Astrocyte (in vitro differentiated cells and primary cell): Measurements from ENCODE around the gene SNUPN. TPM values are rescaled to one million over a fixed set of nuclear protein-coding genes. Genes with fewer than 3 reads are reported as not detected.

ENCODE experiments used
- DNase-seq: peaks from one replicate; pipeline ENCODE4 v3.0.0-alpha.2; 2010; ENCODE audit warnings: low read depth
- FAIRE-seq: peaks from 2 replicates; lab custom pipeline; 2011; peaks lifted over from hg19 to GRCh38; lab: Jason Lieb, UNC
- H2AFZ ChIP-seq: 2 replicates; pipeline ENCODE4 v1.6.0; 2012; ENCODE audit warnings: low read depth, low read length, inconsistent platforms
- H3K27ac ChIP-seq: 2 replicates; pipeline ENCODE4 v1.5.1; 2011; ENCODE audit warnings: low read depth, low read length, inconsistent platforms
- H3K27me3 ChIP-seq: 2 replicates; pipeline ENCODE4 v1.6.0; 2011; ENCODE audit warnings: low read length, inconsistent platforms; ENCODE audit not compliant: insufficient read depth
- H3K36me3 ChIP-seq: 2 replicates; pipeline ENCODE4 v1.5.1; 2011; ENCODE audit warnings: low read length, inconsistent platforms; ENCODE audit not compliant: insufficient read depth
- H3K4me1 ChIP-seq: 2 replicates; pipeline ENCODE4 v1.5.1; 2011; ENCODE audit warnings: low read length, inconsistent platforms; ENCODE audit not compliant: insufficient read depth
- H3K4me2 ChIP-seq: 2 replicates; pipeline ENCODE4 v1.6.0; 2012; ENCODE audit warnings: low read length, inconsistent platforms
- H3K4me3 ChIP-seq: 2 replicates; pipeline ENCODE4 v1.5.1; 2011; ENCODE audit warnings: low read depth, mild to moderate bottlenecking, low read length, inconsistent platforms; ENCODE audit not compliant: insufficient read depth
- H3K79me2 ChIP-seq: 2 replicates; pipeline ENCODE4 v1.6.0; 2012; ENCODE audit warnings: mild to moderate bottlenecking, low read length, inconsistent platforms; ENCODE audit not compliant: insufficient read depth
- H3K9ac ChIP-seq: 2 replicates; pipeline ENCODE4 v1.6.0; 2012; ENCODE audit warnings: mild to moderate bottlenecking, low read length, inconsistent platforms
- H3K9me3 ChIP-seq: 2 replicates; pipeline ENCODE4 v1.5.1; 2012; ENCODE audit warnings: low read depth, mild to moderate bottlenecking, low read length, inconsistent platforms; ENCODE audit not compliant: insufficient read depth
- H4K20me1 ChIP-seq: 2 replicates; pipeline ENCODE4 v1.6.0; 2012; ENCODE audit warnings: low read length, inconsistent platforms; ENCODE audit not compliant: insufficient read depth
- H3K27ac Mint-ChIP-seq: one replicate; pipeline ENCODE4 v1.8.0; 2021; ENCODE audit warnings: mild to moderate bottlenecking, mixed read lengths; ENCODE audit not compliant: unreplicated experiment
- H3K27me3 Mint-ChIP-seq: one replicate; pipeline ENCODE4 v1.8.0; 2021; ENCODE audit warnings: low read depth, mixed read lengths; ENCODE audit not compliant: unreplicated experiment
- H3K36me3 Mint-ChIP-seq: one replicate; pipeline ENCODE4 v1.8.0; 2021; ENCODE audit warnings: low read depth, mixed read lengths; ENCODE audit not compliant: unreplicated experiment
- H3K4me1 Mint-ChIP-seq: one replicate; pipeline ENCODE4 v1.8.0; 2021; ENCODE audit warnings: low read depth, mixed read lengths; ENCODE audit not compliant: unreplicated experiment
- H3K4me3 Mint-ChIP-seq: one replicate; pipeline ENCODE4 v1.8.0; 2021; ENCODE audit warnings: mild to moderate bottlenecking, moderate library complexity, mixed read lengths; ENCODE audit not compliant: unreplicated experiment
- H3K9me3 Mint-ChIP-seq: one replicate; pipeline ENCODE4 v1.8.0; 2021; ENCODE audit warnings: mild to moderate bottlenecking, mixed read lengths; ENCODE audit not compliant: unreplicated experiment
- EZH2 ChIP-seq: IDR thresholded peaks from 2 replicates; pipeline ENCODE4 v1.6.1; 2012; ENCODE audit warnings: mild to moderate bottlenecking, low read length, inconsistent platforms; ENCODE audit not compliant: insufficient read depth
- total RNA-seq: library from RNA; stranded (reverse); gene quantifications from 2 replicates; pipeline ENCODE4 v1.2.1, GENCODE V29; 2021
- TF ChIP-seq, protein P1 (sequence below): IDR thresholded peaks from 2 replicates; pipeline ENCODE4 v1.5.1; 2011; ENCODE audit warnings: low read depth, mild to moderate bottlenecking, inconsistent platforms, low read length, moderate library complexity; ENCODE audit not compliant: insufficient read depth

The SNUPN gene
- total RNA-seq, 1 donor from 2014 or later = 15.9 TPM

DNA sequence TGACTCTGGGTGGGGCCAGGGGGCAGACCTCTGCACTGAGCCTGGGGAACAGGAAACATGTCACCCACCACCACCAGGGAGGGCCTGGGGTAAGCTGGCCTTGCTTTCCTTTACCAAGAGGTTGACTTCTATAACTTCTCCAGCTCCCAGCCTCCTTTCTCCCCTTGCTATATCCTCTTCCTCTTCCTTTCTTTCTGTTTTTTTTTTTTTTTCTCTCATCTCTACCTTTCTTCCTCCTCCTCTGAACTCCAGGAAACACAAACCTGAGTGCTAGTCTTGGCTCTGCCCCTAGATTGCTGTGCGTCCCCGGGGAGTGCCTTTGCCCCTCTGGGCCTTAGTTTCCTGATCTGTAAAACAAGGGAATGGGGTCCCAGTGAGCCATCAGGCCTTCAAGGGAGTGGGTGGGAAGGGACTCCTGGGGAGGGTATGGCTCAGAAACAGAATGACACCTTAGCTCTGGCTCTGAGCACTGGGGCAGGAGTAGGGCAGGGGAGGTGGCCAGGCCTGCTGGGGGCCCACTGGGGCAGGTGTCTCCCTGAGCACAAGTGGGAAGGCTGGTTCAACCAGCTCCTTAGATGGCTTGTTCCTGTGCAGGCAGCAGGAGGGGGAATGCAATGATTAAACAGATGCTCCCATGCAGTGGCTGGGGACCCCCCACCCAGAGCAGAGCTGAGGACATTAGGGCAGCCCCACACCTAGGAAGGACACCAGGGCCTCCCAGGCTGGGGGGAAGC is 26.5 kb upstream of the SNUPN start:
- peaks cover 93% of the 10 kb centered on the region for H3K79me2 ChIP-seq
- peaks cover 4% of the 10 kb centered on the region for H3K36me3 ChIP-seq
- H4K20me1 ChIP-seq = peaks cover 82% of the 10 kb centered on the region
- peaks cover 43% of the 10 kb centered on the region for H3K4me1 ChIP-seq
- Mint-ChIP-seq H3K27me3 (no peaks in the 10 kb centered on the region), H3K36me3 (peaks cover 26% of the 10 kb centered on the region), H3K27ac (no peak overlapping the region), H3K4me1 (peaks cover 55% of the 10 kb centered on the region), H3K4me3 (peak overlapping the region; percentile 80), H3K9me3 (no peaks in the 10 kb centered on the region)
- TF ChIP-seq EZH2 = no peak
- TF ChIP-seq, protein P1, sequence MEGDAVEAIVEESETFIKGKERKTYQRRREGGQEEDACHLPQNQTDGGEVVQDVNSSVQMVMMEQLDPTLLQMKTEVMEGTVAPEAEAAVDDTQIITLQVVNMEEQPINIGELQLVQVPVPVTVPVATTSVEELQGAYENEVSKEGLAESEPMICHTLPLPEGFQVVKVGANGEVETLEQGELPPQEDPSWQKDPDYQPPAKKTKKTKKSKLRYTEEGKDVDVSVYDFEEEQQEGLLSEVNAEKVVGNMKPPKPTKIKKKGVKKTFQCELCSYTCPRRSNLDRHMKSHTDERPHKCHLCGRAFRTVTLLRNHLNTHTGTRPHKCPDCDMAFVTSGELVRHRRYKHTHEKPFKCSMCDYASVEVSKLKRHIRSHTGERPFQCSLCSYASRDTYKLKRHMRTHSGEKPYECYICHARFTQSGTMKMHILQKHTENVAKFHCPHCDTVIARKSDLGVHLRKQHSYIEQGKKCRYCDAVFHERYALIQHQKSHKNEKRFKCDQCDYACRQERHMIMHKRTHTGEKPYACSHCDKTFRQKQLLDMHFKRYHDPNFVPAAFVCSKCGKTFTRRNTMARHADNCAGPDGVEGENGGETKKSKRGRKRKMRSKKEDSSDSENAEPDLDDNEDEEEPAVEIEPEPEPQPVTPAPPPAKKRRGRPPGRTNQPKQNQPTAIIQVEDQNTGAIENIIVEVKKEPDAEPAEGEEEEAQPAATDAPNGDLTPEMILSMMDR = no peak
- H3K4me2 ChIP-seq = peak overlapping the region; percentile 96
- peak overlapping the region; percentile 51 for H3K4me3 ChIP-seq
- FAIRE-seq (no peak), DNase-seq (no peak)
- H3K27me3 ChIP-seq = no peaks in the 10 kb centered on the region
- H3K27ac ChIP-seq = peak overlapping the region; percentile 26
- H3K9ac ChIP-seq = peak overlapping the region; percentile 54
- H3K9me3 ChIP-seq = no peaks in the 10 kb centered on the region
- H2AFZ ChIP-seq = no peak overlapping the region

DNA sequence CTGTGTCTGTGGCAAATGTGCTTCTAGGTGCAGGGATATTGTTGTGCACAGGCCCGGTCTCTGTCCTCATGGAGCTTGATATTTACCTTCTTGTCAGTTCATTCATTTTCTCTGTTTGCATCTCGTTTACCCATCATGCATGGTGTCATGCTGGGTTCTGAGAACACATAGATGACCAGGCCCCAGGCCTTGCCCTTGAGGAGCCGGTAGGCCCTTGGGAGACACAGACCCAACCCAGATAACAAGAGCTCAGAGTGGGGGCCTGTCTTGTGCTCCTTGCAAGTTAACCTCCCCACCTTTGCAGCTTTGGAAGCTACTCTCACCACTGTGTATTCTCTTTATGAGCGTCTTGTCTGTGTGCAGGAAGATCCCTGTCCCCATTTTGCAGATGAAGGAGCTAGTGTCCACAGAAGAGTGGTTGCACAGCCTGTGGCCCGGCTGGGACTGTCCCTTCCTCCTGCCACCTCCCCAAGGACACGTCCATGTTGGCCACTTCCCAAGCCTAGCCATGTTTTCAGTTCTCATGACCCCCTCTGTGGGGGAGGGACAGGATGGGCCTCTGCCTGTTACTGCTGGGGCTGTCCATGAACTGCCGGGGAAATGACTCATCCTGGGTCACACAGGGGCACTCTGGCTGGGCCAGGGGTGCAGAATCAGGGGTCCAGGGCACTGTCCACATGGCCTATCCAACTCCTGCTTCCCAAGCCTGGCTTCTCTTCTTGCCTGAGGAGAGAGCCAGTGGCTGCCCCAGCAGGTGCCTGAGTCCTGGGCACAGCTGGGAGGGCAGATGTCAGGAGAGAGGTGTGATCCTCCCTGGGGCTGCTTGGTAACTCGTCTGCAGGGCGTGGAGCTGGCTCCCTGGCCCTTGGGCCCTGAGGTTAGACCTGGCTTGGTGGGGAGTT is 25.6 kb upstream of the SNUPN start:
- Histone ChIP-seq H3K4me1 (peaks cover 50% of the 10 kb centered on the region), H3K4me3 (peak overlapping the region; percentile 51), H3K36me3 (peaks cover 4% of the 10 kb centered on the region), H3K9me3 (no peaks in the 10 kb centered on the region), H3K4me2 (peak overlapping the region; percentile 96), H3K27ac (peak overlapping the region; percentile 26), H2AFZ (no peak overlapping the region), H3K27me3 (no peaks in the 10 kb centered on the region), H3K79me2 (peaks cover 93% of the 10 kb centered on the region), H3K9ac (peak overlapping the region; percentile 54), H4K20me1 (peaks cover 74% of the 10 kb centered on the region)
- TF ChIP-seq EZH2 = no peak
- no peak for DNase-seq
- peak overlapping the region; percentile 64 for H3K27ac Mint-ChIP-seq
- H3K4me3 Mint-ChIP-seq = peak overlapping the region; percentile 80
- peaks cover 23% of the 10 kb centered on the region for H3K36me3 Mint-ChIP-seq
- no peaks in the 10 kb centered on the region for H3K27me3 Mint-ChIP-seq
- H3K9me3 Mint-ChIP-seq = no peaks in the 10 kb centered on the region
- peaks cover 60% of the 10 kb centered on the region for H3K4me1 Mint-ChIP-seq
- no peak for FAIRE-seq

GRCh38 chr15:75649848-75650247 is 24.3 kb upstream of the SNUPN start:
- H3K4me3 ChIP-seq = peak overlapping the region; percentile 51
- no peak overlapping the region for H2AFZ ChIP-seq
- no peak for DNase-seq
- peaks cover 61% of the 10 kb centered on the region for H4K20me1 ChIP-seq
- H3K27ac ChIP-seq = no peak overlapping the region
- FAIRE-seq = no peak
- no peaks in the 10 kb centered on the region for H3K9me3 ChIP-seq
- TF ChIP-seq, protein P1 = no peak
- TF ChIP-seq EZH2 = no peak
- no peaks in the 10 kb centered on the region for H3K27me3 Mint-ChIP-seq
- H3K9me3 Mint-ChIP-seq = no peaks in the 10 kb centered on the region
- H3K9ac ChIP-seq = no peak overlapping the region
- H3K27ac Mint-ChIP-seq = no peak overlapping the region
- peaks cover 54% of the 10 kb centered on the region for H3K4me1 Mint-ChIP-seq
- H3K4me2 ChIP-seq = peak overlapping the region; percentile 96
- peaks cover 52% of the 10 kb centered on the region for H3K4me1 ChIP-seq
- H3K27me3 ChIP-seq = no peaks in the 10 kb centered on the region
- peaks cover 22% of the 10 kb centered on the region for H3K36me3 Mint-ChIP-seq
- H3K36me3 ChIP-seq = no peaks in the 10 kb centered on the region
- H3K79me2 ChIP-seq = peaks cover 81% of the 10 kb centered on the region
- H3K4me3 Mint-ChIP-seq = peak overlapping the region; percentile 80
